GM10248 (cell line): Measurements from ENCODE around the gene CCNB2.
A peak's percentile ranks its signal among the peaks of the same experiment; 100 is the strongest.
"Not testable (repeated sequence)": the region's sequence is repeated elsewhere in the genome, so short reads cannot be mapped to it uniquely, and the experiment has no call there.

Source experiments
- CTCF ChIA-PET: fragments of 300-600 bp; sonication (Branson Sonifier 250); formaldehyde crosslinking; extraction: SDS; loops from one replicate; lab custom pipeline; 2021; ENCODE audit warnings: antibody characterized with exemption; lab: Yijun Ruan, JAX
- POLR2A ChIA-PET: fragments of 350-650 bp; sonication (Branson Sonifier 250); formaldehyde crosslinking; extraction: SDS; loops from one replicate; lab custom pipeline; 2020; ENCODE audit warnings: antibody characterized with exemption; lab: Yijun Ruan, JAX
- DNase-seq: peaks from one replicate; pipeline ENCODE4 v3.0.0; 2012; ENCODE audit errors: extremely low spot score
- CTCF ChIP-seq: IDR thresholded peaks from 2 replicates; pipeline ENCODE4 v1.5.1; 2012; ENCODE audit warnings: mild to moderate bottlenecking, low read depth; ENCODE audit errors: extremely low read depth, missing control alignments, control extremely low read depth

CCNB2 gene

GRCh38 chr15:59124261-59124660, 19.3 kb downstream of the CCNB2 start:
- no peak for DNase-seq
- ChIA-PET POLR2A (no interaction called here), CTCF (interaction anchor here (1.1 to 3.8 kb wide), 3 partner anchors 14 to 405 kb away, joined by 3 to 21 read pairs (median 3); no protein-coding TSS in a partner anchor)
- TF ChIP-seq CTCF, result no peak

- POLR2A ChIA-PET, DNase-seq: not testable (repeated sequence)
- CTCF ChIA-PET, result interaction anchor here (1.1 to 3.8 kb wide), 2 partner anchors 12 to 404 kb away, joined by 3 to 21 read pairs; no protein-coding TSS in a partner anchor
Measured at GRCh38 chr15:59125683-59126082, 20.7 kb downstream of the CCNB2 start.

GRCh38 chr15:59127255-59127654, 22.3 kb downstream of the CCNB2 start:
- POLR2A ChIA-PET, DNase-seq: not testable (repeated sequence)
- CTCF ChIA-PET, result interaction anchor here (0.7 to 3.2 kb wide), 2 partner anchors 10 to 343 kb away, joined by 3 to 14 read pairs; no protein-coding TSS in a partner anchor

GRCh38 chr15:59131456-59131855, 26.5 kb downstream of the CCNB2 start:
- TF ChIP-seq CTCF, result no peak
- ChIA-PET POLR2A (no interaction called here), CTCF (interaction anchor here (1.5 to 2.1 kb wide), 2 partner anchors 9 to 24 kb away, joined by 5 read pairs; no protein-coding TSS in a partner anchor)
- no peak for DNase-seq

GRCh38 chr15:59131969-59132562, 27.1 kb downstream of the CCNB2 start:
- no peak for TF ChIP-seq CTCF
- CTCF ChIA-PET, result interaction anchor here (1.1 to 1.5 kb wide), 5 partner anchors 9 to 397 kb away, joined by 3 to 5 read pairs (median 4); no protein-coding TSS in a partner anchor
- no peak for DNase-seq
- POLR2A ChIA-PET, result no interaction called here

- no peak for TF ChIP-seq CTCF
- no peak for DNase-seq
- POLR2A ChIA-PET, result no interaction called here
- CTCF ChIA-PET, result interaction anchor here (0.7 to 1.4 kb wide), 2 partner anchors 102 to 177 kb away, joined by 3 read pairs; no protein-coding TSS in a partner anchor
Measured at GRCh38 chr15:59133929-59134427, 29.0 kb downstream of the CCNB2 start.

- CTCF ChIA-PET, result interaction anchor here (0.7 to 2.6 kb wide), 13 partner anchors 10 to 909 kb away, joined by 3 to 21 read pairs (median 4); no protein-coding TSS in a partner anchor
- DNase-seq, result peak; percentile 51
- TF ChIP-seq CTCF, result no peak
- POLR2A ChIA-PET, result no interaction called here
Measured at GRCh38 chr15:59137566-59137965, 32.6 kb downstream of the CCNB2 start.
